Small intestine (tissue), 7 donors: Measurements from ENCODE around the gene PNPO. TPM values are rescaled to one million over a fixed set of nuclear protein-coding genes. Genes with fewer than 3 reads are reported as not detected.

ENCODE experiments used
- DNase-seq, 2 donors: peaks; one replicate each; pipeline versions ENCODE4 v3.0.0 to v3.0.0-alpha.2; 2013
- FAIRE-seq: peaks from 2 replicates; lab custom pipeline; 2012; peaks lifted over from hg19 to GRCh38; lab: Jason Lieb, UNC
- H3K27ac ChIP-seq, 3 donors: one replicate each; pipeline ENCODE4 v1.5.1; 2013; ENCODE audit warnings: low read length in 2 of 3, mild to moderate bottlenecking in 2 of 3, control low read depth in 1 of 3, inconsistent platforms in 1 of 3, low read depth in 1 of 3, moderate library complexity in 1 of 3
- H3K27me3 ChIP-seq, 3 donors: one replicate each; pipeline ENCODE4 v1.6.1; 2013; ENCODE audit warnings: low read length in 3 of 3, inconsistent platforms in 1 of 3; ENCODE audit not compliant: control insufficient read depth in 3 of 3, insufficient read depth in 3 of 3
- H3K36me3 ChIP-seq, 3 donors: one replicate each; pipeline ENCODE4 v1.6.1; 2013; ENCODE audit warnings: low read length in 3 of 3, inconsistent platforms in 1 of 3, low read depth in 1 of 3, mild to moderate bottlenecking in 1 of 3, moderate library complexity in 1 of 3; ENCODE audit not compliant: control insufficient read depth in 3 of 3, insufficient read depth in 2 of 3
- H3K4me1 ChIP-seq, 3 donors: one replicate each; pipeline ENCODE4 v1.6.1; 2013; ENCODE audit warnings: low read length in 2 of 3, inconsistent platforms in 1 of 3, low read depth in 1 of 3, mild to moderate bottlenecking in 1 of 3, moderate library complexity in 1 of 3; ENCODE audit not compliant: control insufficient read depth in 3 of 3, insufficient read depth in 2 of 3
- H3K4me3 ChIP-seq, 3 donors: one replicate each; pipeline ENCODE4 v1.5.1; 2013; ENCODE audit warnings: low read length in 3 of 3, control low read depth in 1 of 3, inconsistent platforms in 1 of 3, low read depth in 1 of 3, mild to moderate bottlenecking in 1 of 3, moderate library complexity in 1 of 3
- H3K9me3 ChIP-seq, 2 donors: one replicate each; pipeline ENCODE4 v1.6.1; 2013; ENCODE audit warnings: low read depth in 1 of 2, low read length in 1 of 2; ENCODE audit not compliant: control insufficient read depth in 2 of 2, insufficient read depth in 1 of 2
- WGBS, 3 donors: extraction: QIAGEN DNeasy Blood & Tissue Kit; methylation state at CpG; one replicate each; pipeline ENCODE4 v1.1.7; 2013; 5-methylcytosine and 5-hydroxymethylcytosine counted together
- polyA plus RNA-seq, 4 donors: library from polyadenylated mRNA; stranded (reverse) in 3 of 4; unstranded in 1 of 4; fragments of 200-250 nt in 3 of 4; fragments of 120-200 nt in 1 of 4; gene quantifications; one replicate each; pipeline versions ENCODE4 v1.2.1 to v1.2.3, GENCODE V29; 2013
- donor health status: healthy with polysubstance abuse.
- donor health status: control.
- donor health status: control.
- donor health status: Bipolar disorder and iron deficiency.
- donor health status: healthy.

The PNPO gene
- polyA plus RNA-seq, 4 donors = 10.8 to 49.1 (median 19.1) TPM

DNA sequence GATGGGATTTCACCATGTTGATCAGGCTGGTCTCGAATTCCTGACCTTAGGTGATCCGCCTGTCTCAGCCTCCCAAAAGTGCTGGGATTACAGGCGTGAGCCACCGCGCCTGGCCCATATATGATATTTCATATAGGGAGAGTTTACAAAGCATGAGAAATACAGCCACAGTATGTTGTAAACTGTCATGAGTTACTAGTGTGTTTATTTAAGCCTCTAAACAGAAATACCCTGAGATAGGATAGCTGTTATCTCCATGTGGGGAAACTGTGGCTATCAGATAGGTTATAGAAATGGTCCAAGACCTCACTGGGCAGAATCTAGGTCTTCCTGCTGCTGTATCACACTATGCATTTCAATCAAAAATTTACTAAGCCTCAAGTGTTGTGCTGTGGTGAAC is 27.5 kb downstream of the PNPO start:
- H3K27ac ChIP-seq = peak overlapping the region in 1 of 3 donors; percentile 51
- H3K4me3 ChIP-seq = no peak overlapping the region
- WGBS, 3 donors = 84 to 91% (median 84%) methylated on average over 5 of the region's 5 CpGs
- no peaks in the 10 kb centered on the region for H3K9me3 ChIP-seq
- peaks cover 5 to 67% (median 6%) of the 10 kb centered on the region in 3 donors for H3K4me1 ChIP-seq
- FAIRE-seq (no peak), DNase-seq (peak in 1 of 2 donors; percentile 40)
- no peaks in the 10 kb centered on the region for H3K27me3 ChIP-seq
- H3K36me3 ChIP-seq = peaks cover 0 to 4% (median 4%) of the 10 kb centered on the region in 3 donors

DNA sequence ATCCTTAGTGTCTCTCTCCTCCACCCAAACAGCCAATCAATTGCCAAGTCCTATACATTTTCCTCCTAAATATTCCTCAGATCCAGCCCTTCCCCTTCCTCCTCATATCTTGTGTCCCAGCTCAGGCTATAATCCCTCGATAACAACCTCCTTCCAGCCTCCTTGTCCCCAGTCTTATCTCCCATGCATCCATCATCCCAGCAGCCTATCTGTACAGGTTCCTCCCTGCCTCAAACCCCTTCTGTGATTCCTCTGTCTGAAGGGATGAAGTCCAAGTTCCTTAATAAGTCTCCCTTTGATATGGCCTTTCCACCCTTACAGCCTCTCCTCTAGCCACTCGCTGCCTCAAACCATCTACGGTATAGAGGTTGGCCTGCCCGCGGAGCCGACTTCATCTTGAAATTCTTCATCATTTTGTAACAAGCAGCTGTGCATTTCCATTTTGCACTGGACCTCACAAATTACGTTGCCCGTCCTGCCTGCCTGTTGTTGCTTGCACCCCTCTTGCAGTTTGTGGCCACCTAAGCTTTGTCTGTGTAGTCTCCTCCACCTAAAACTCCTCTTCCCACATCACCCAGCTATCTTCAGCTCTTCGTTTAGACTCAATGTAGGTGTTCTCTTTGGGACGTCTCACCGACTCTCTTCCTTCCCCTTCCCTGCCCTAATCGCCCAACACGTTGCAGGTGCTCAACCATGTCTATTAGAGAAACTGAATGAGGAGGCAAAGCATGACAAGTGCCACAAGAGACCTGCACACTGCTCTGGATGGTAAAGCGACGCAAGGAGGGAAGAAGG is 28.8 kb downstream of the PNPO start:
- peak in 1 of 2 donors; percentile 66 for DNase-seq

DNA sequence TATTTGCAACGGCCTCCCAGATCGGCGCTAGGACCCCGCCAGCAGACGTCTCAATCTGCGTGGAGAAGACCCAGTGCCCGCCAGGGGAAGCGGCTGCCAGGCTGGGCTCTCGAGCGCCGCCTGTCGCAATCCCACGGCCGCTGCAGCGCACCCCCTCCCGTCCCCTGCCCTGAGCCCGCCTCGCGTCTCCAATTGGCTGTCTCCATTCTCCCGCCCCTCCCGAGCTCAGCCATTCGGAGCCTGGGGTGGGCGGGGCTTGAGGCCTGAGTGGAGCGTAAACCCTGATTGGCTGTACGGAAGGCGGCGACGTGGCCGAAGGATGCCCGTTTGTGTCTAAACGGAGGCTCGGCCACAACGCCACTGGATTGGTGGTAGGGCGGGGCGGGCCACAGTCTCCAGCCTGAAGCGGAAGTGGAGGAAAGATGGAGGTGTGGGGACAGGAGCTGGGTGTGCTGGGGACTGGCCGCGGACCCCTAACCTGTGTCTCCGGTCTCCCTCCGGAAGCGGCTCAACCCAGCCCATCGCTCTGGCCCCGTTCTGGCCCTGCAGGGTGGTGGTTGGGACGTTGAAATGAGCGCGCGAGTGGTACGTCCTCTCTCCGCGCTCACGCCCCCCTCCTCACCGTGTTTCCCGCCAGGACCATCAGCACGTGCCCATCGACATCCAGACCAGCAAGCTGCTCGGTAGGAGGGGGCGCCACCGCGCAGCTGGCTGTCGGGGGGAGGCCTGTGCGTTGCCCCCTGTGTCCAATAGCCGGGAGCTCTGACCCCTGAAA is 29.5 kb downstream of the PNPO start, which contains the start of gene CDK5RAP3:
Gene CDK5RAP3, plus strand, starts transcription at position 389 of the 775 bp plus-strand sequence. Its CDS starts 34 bp downstream, at position 423.
- H3K4me3 ChIP-seq = peak within 1 kb of the TSS; percentile 62 to 83 (median 81)
- WGBS, 3 donors = 0% methylated on average over 57 to 62 of the region's 62 CpGs
- peaks cover 3 to 48% (median 3%) of the 10 kb centered on the region in 3 donors for H3K4me1 ChIP-seq
- H3K9me3 ChIP-seq = no peaks in the 10 kb centered on the region
- H3K27me3 ChIP-seq = no peaks in the 10 kb centered on the region
- peak within 1 kb of the TSS; percentile 65 to 94 (median 67) for H3K27ac ChIP-seq
- peaks cover 4 to 23% (median 4%) of the 10 kb centered on the region in 3 donors for H3K36me3 ChIP-seq
- FAIRE-seq (peak; percentile 74), DNase-seq (peak; percentile 100)

More for the DNA sequence above, 28.8 kb downstream of the PNPO start:
- Histone ChIP-seq H3K36me3 (peaks cover 4 to 15% (median 4%) of the 10 kb centered on the region in 3 donors), H3K27ac (peak overlapping the region; percentile 35 to 48 (median 38)), H3K9me3 (no peaks in the 10 kb centered on the region), H3K27me3 (no peaks in the 10 kb centered on the region), H3K4me3 (peak overlapping the region in 2 of 3 donors; percentile 22 to 30), H3K4me1 (peaks cover 3 to 54% (median 3%) of the 10 kb centered on the region in 3 donors)
- WGBS, 3 donors = 9 to 35% (median 28%) methylated on average over 15 of the region's 15 CpGs
- no peak for FAIRE-seq

DNA sequence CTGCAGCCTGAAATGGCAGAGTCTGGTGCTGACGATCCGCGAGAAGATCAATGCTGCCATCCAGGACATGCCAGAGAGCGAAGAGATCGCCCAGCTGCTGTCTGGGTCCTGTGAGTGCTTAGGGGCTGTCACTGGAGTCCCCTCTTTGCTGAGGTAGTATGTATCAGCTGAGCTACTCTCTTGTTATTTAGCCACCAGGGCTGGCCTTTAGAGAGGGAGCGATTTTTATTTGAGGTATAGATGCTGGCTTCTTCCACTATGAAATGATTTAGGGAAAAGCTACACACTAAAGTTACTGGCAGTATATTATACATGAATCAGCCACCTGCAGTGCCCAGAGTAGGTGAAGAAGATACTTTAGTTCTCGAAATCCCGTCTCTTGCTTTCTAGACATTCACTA is 32.2 kb downstream of the PNPO start:
- Histone ChIP-seq H3K27ac (no peak overlapping the region), H3K36me3 (peaks cover 5 to 43% (median 9%) of the 10 kb centered on the region in 3 donors), H3K27me3 (no peaks in the 10 kb centered on the region), H3K4me3 (no peak overlapping the region), H3K4me1 (peaks cover 3 to 28% (median 3%) of the 10 kb centered on the region in 3 donors), H3K9me3 (no peaks in the 10 kb centered on the region)
- FAIRE-seq (no peak), DNase-seq (no peak)
- WGBS, 3 donors = 93 to 96% (median 95%) methylated on average over 8 of the region's 8 CpGs

DNA sequence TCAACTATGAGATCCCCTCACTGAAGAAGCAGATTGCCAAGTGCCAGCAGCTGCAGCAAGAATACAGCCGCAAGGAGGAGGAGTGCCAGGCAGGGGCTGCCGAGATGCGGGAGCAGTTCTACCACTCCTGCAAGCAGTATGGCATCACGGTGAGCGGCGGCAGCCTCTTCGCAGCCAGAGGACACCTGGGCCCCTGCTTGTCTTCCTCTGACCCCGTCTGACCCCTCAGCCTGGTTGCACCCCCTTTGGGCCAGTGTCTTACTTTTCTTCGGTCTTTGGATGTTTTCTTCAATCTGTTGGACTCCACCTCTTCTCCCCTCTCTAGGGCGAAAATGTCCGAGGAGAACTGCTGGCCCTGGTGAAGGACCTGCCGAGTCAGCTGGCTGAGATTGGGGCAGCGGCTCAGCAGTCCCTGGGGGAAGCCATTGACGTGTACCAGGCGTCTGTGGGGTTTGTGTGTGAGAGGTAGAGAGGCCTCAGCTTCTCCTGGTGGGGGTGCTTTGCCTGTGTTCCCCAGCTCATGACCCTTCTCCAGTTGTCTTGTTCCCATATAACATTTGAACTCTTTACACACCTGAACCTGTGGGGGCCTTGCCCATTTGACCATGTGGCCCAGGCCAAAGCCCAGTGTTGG is 33.9 kb downstream of the PNPO start:
- Histone ChIP-seq H3K36me3 (peaks cover 12 to 59% (median 15%) of the 10 kb centered on the region in 3 donors), H3K27ac (no peak overlapping the region), H3K27me3 (no peaks in the 10 kb centered on the region), H3K4me3 (no peak overlapping the region), H3K4me1 (peaks cover 2 to 13% (median 3%) of the 10 kb centered on the region in 3 donors), H3K9me3 (no peaks in the 10 kb centered on the region)
- DNase-seq (no peak), FAIRE-seq (no peak)
- WGBS, 3 donors = 81 to 90% (median 84%) methylated on average over 14 to 15 of the region's 15 CpGs

DNA sequence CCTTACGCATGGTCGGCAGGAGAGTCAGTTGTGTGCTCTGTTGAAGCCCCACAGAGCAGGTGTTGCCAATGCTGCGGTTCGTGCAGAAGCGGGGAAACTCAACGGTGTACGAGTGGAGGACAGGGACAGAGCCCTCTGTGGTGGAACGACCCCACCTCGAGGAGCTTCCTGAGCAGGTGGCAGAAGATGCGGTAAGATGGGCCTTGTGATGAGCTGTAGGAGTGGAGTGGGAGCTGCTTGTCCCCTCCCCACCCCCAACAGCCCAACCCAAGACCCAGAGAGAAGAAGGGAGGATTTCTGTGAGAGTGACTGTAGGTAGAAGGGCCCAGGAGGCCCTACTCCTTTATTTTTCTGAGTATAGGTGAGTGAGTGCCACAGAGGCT is 34.4 kb downstream of the PNPO start:
- Histone ChIP-seq H3K9me3 (no peaks in the 10 kb centered on the region), H3K4me1 (peaks cover 2 to 12% (median 3%) of the 10 kb centered on the region in 3 donors), H3K27me3 (no peaks in the 10 kb centered on the region), H3K36me3 (peaks cover 16 to 64% (median 17%) of the 10 kb centered on the region in 3 donors), H3K27ac (no peak overlapping the region), H3K4me3 (no peak overlapping the region)
- FAIRE-seq = no peak
- 89 to 93% (median 91%) methylated on average over 10 of the region's 10 CpGs for WGBS, 3 donors
- no peak for DNase-seq

DNA sequence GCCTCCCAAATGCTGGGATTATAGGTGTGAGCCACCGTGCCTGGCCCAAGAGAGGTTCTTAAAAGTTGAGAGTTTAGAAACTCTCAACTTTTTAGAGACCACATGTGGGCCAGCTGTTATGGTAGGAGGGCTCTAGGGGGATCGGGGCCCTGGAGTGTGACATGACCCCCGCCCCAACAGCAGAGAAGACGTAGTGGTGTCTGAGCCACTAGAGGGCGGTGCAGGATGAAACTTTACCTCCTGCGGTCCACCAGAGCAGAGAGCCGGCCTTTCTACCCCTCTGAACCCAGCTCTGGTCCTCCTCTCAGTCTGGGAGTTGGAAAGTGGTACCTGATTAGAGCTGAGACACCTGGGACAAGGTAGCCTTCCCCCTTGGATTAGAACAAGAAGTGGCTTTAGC is 37.0 kb downstream of the PNPO start:
- H3K36me3 ChIP-seq = peaks cover 17 to 88% (median 24%) of the 10 kb centered on the region in 3 donors

DNA sequence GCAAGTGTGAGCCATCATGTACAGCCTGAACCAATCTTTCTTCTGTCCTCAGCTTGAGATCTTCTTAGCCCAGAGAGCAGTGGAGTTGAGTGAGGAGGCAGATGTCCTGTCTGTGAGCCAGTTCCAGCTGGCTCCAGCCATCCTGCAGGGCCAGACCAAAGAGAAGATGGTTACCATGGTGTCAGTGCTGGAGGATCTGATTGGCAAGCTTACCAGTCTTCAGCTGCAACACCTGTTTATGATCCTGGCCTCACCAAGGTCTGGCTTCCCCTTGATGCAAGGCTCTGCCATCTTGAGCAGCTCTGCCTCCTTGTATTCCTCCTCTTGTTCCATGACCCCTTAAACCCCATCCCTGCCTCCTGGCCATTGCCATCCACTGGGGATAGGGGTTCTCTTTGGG is 39.2 kb downstream of the PNPO start:
- Histone ChIP-seq H3K4me1 (no peaks in the 10 kb centered on the region), H3K4me3 (no peak overlapping the region), H3K27me3 (no peaks in the 10 kb centered on the region), H3K9me3 (no peaks in the 10 kb centered on the region), H3K27ac (no peak overlapping the region), H3K36me3 (peaks cover 20 to 84% (median 24%) of the 10 kb centered on the region in 3 donors)
- no peak for FAIRE-seq
- no peak for DNase-seq

More for the DNA sequence above, 37.0 kb downstream of the PNPO start:
- no peak overlapping the region for H3K4me3 ChIP-seq
- no peaks in the 10 kb centered on the region for H3K4me1 ChIP-seq
- DNase-seq = peak; percentile 34 to 64
- 24 to 37% (median 30%) methylated on average over 7 of the region's 7 CpGs for WGBS, 3 donors
- FAIRE-seq = no peak
- H3K27ac ChIP-seq = no peak overlapping the region
- H3K9me3 ChIP-seq = no peaks in the 10 kb centered on the region
- no peaks in the 10 kb centered on the region for H3K27me3 ChIP-seq
